H1 (cell line): ENCODE measurements around the gene SNX21. TPM values are rescaled to one million over a fixed set of nuclear protein-coding genes. Genes with fewer than 3 reads are reported as not detected.

Experiments used
- BACH1 ChIP-seq: IDR thresholded peaks from 2 replicates; pipeline ENCODE4 v1.6.1; 2012; ENCODE audit warnings: low read length, improper control_type of control experiment
- BRCA1 ChIP-seq: IDR thresholded peaks from 2 replicates; pipeline ENCODE4 v1.6.1; 2012; ENCODE audit warnings: low read depth, low read length, improper control_type of control experiment
- CEBPB ChIP-seq: IDR thresholded peaks from 2 replicates; pipeline ENCODE4 v1.6.1; 2012; ENCODE audit warnings: low read depth, low read length
- CREB1 ChIP-seq: IDR thresholded peaks from 2 replicates; pipeline ENCODE4 v1.6.1; 2012; ENCODE audit warnings: inconsistent platforms
- CTBP2 ChIP-seq: IDR thresholded peaks from 2 replicates; pipeline ENCODE4 v1.7.0; 2011; ENCODE audit warnings: borderline replicate concordance, mild to moderate bottlenecking, moderate library complexity, mixed read lengths, low read length; ENCODE audit not compliant: insufficient read depth, insufficient read length
- JUND ChIP-seq: IDR thresholded peaks from 2 replicates; pipeline ENCODE4 v1.6.1; 2011; ENCODE audit warnings: mild to moderate bottlenecking, improper control_type of control experiment, low read length
- RFX5 ChIP-seq: IDR thresholded peaks from 2 replicates; pipeline ENCODE4 v1.6.1; 2011; ENCODE audit warnings: low read depth, low read length, improper control_type of control experiment, borderline replicate concordance
- SUZ12 ChIP-seq: fragments of 200-600 bp; sonication (generic); IDR thresholded peaks from 2 replicates; pipeline ENCODE4 v1.6.1; 2012; ENCODE audit warnings: mild to moderate bottlenecking, inconsistent platforms, low read length, moderate library complexity, mixed read lengths
- polyA plus RNA-seq, 7 experiments: library from polyadenylated mRNA; depleted of rRNA in 3 of 7; stranded (reverse) in 5 of 7; unstranded in 2 of 7; fragments of >200 nt in 5 of 7; fragments of 200-250 nt in 2 of 7; gene quantifications; 1 replicate in 5 of 7; 2 replicates in 1 of 7; 4 replicates in 1 of 7; pipeline versions ENCODE4 v1.2.1 to v1.2.3, GENCODE V29; 2011 to 2013; ENCODE audit warnings: missing spikeins in 2 of 7, mixed read lengths in 2 of 7
- total RNA-seq: library from RNA; stranded (reverse); fragmentation: NEBNext Ultra II Directional; extraction: Animal tissue kit (Norgen Biotek cat#: 25700); gene quantifications from 2 replicates; pipeline ENCODE4 v1.2.1, GENCODE V29; 2021
- TF ChIP-seq, protein P1 (sequence below): fragments of 300-600 bp; sonication (generic); IDR thresholded peaks from 2 replicates; pipeline ENCODE4 v1.7.1; 2012; ENCODE audit warnings: low read length, moderate library complexity, mild to moderate bottlenecking, inconsistent platforms; ENCODE audit not compliant: insufficient replicate concordance
- TF ChIP-seq, protein P2 (sequence below): IDR thresholded peaks from 2 replicates; pipeline ENCODE4 v1.6.1; 2011; ENCODE audit warnings: low read depth, mild to moderate bottlenecking, low read length; ENCODE audit not compliant: insufficient read depth

SNX21 gene
- total and polyA plus RNA-seq, 2 of the 8 experiments (the other 6 are each of a cell fraction or from before 2014, with no cell fraction given), result 15.8 to 16.8 TPM

DNA sequence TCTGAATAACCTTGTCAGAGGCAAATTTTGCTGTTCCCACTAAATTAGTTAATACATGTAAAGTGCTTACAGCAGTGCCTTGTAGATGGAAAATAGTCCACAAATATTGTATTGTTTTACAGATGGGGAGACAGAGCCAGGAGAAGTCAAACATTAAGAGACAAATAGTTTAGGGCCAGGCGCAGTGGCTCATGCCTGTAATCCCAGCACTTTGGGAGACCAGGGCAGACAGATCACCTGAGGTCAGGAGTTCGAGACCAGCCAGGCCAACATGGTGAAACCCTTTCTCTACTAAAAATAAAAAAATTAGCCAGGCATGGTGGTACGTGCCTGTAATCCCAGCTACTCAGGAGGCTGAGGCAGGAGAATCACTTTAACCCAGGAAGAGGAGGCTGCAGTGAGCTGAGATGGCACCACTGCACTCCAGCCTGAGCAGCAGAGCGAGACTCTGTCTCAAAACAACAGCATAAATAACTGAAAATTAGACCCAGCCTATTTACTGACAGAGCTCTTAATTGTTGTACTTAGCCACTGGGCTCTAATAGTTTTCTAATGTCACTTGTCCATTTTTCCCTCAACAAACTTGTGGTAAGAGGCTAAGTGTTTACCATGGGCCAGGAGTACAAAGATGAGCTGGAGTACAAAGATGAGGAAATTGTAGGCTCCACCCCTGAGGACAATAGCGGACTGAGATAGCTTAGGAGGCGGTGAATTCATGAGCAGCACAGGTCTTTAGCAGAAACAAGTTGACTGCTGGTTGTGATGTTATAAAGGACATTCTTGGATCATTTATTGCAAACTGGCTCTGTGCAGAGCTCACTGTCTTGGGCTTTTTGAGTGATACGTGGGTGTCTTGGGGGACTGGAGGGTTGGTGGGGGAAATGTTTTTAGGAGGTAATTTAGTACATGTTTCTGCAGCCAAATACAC lies 30.2 kb downstream of the SNX21 start (continued):
- TF ChIP-seq, protein P1, sequence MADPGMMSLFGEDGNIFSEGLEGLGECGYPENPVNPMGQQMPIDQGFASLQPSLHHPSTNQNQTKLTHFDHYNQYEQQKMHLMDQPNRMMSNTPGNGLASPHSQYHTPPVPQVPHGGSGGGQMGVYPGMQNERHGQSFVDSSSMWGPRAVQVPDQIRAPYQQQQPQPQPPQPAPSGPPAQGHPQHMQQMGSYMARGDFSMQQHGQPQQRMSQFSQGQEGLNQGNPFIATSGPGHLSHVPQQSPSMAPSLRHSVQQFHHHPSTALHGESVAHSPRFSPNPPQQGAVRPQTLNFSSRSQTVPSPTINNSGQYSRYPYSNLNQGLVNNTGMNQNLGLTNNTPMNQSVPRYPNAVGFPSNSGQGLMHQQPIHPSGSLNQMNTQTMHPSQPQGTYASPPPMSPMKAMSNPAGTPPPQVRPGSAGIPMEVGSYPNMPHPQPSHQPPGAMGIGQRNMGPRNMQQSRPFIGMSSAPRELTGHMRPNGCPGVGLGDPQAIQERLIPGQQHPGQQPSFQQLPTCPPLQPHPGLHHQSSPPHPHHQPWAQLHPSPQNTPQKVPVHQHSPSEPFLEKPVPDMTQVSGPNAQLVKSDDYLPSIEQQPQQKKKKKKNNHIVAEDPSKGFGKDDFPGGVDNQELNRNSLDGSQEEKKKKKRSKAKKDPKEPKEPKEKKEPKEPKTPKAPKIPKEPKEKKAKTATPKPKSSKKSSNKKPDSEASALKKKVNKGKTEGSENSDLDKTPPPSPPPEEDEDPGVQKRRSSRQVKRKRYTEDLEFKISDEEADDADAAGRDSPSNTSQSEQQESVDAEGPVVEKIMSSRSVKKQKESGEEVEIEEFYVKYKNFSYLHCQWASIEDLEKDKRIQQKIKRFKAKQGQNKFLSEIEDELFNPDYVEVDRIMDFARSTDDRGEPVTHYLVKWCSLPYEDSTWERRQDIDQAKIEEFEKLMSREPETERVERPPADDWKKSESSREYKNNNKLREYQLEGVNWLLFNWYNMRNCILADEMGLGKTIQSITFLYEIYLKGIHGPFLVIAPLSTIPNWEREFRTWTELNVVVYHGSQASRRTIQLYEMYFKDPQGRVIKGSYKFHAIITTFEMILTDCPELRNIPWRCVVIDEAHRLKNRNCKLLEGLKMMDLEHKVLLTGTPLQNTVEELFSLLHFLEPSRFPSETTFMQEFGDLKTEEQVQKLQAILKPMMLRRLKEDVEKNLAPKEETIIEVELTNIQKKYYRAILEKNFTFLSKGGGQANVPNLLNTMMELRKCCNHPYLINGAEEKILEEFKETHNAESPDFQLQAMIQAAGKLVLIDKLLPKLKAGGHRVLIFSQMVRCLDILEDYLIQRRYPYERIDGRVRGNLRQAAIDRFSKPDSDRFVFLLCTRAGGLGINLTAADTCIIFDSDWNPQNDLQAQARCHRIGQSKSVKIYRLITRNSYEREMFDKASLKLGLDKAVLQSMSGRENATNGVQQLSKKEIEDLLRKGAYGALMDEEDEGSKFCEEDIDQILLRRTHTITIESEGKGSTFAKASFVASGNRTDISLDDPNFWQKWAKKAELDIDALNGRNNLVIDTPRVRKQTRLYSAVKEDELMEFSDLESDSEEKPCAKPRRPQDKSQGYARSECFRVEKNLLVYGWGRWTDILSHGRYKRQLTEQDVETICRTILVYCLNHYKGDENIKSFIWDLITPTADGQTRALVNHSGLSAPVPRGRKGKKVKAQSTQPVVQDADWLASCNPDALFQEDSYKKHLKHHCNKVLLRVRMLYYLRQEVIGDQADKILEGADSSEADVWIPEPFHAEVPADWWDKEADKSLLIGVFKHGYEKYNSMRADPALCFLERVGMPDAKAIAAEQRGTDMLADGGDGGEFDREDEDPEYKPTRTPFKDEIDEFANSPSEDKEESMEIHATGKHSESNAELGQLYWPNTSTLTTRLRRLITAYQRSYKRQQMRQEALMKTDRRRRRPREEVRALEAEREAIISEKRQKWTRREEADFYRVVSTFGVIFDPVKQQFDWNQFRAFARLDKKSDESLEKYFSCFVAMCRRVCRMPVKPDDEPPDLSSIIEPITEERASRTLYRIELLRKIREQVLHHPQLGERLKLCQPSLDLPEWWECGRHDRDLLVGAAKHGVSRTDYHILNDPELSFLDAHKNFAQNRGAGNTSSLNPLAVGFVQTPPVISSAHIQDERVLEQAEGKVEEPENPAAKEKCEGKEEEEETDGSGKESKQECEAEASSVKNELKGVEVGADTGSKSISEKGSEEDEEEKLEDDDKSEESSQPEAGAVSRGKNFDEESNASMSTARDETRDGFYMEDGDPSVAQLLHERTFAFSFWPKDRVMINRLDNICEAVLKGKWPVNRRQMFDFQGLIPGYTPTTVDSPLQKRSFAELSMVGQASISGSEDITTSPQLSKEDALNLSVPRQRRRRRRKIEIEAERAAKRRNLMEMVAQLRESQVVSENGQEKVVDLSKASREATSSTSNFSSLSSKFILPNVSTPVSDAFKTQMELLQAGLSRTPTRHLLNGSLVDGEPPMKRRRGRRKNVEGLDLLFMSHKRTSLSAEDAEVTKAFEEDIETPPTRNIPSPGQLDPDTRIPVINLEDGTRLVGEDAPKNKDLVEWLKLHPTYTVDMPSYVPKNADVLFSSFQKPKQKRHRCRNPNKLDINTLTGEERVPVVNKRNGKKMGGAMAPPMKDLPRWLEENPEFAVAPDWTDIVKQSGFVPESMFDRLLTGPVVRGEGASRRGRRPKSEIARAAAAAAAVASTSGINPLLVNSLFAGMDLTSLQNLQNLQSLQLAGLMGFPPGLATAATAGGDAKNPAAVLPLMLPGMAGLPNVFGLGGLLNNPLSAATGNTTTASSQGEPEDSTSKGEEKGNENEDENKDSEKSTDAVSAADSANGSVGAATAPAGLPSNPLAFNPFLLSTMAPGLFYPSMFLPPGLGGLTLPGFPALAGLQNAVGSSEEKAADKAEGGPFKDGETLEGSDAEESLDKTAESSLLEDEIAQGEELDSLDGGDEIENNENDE, result no peak
- TF ChIP-seq CTBP2, result no peak
- TF ChIP-seq BACH1, result no peak
- TF ChIP-seq CEBPB, result no peak
- TF ChIP-seq SUZ12, result no peak
- no peak for TF ChIP-seq JUND
- TF ChIP-seq CREB1, result no peak
- TF ChIP-seq BRCA1, result no peak
- TF ChIP-seq, protein P2, sequence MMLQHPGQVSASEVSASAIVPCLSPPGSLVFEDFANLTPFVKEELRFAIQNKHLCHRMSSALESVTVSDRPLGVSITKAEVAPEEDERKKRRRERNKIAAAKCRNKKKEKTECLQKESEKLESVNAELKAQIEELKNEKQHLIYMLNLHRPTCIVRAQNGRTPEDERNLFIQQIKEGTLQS, result no peak
- TF ChIP-seq RFX5, result no peak
